NCI-H2107 treated with DMSO at 0.1 percent for 48 hours (cell line): Measurements from ENCODE around the gene MET.
"Not testable (repeated sequence)": the region's sequence is repeated elsewhere in the genome, so short reads cannot be mapped to it uniquely, and the experiment has no call there.

Source experiments
- DNase-seq: peaks from one replicate; lab custom pipeline; 2025; ENCODE audit not compliant: unreplicated experiment; lab: John Stamatoyannopoulos, UW

MET gene

DNA sequence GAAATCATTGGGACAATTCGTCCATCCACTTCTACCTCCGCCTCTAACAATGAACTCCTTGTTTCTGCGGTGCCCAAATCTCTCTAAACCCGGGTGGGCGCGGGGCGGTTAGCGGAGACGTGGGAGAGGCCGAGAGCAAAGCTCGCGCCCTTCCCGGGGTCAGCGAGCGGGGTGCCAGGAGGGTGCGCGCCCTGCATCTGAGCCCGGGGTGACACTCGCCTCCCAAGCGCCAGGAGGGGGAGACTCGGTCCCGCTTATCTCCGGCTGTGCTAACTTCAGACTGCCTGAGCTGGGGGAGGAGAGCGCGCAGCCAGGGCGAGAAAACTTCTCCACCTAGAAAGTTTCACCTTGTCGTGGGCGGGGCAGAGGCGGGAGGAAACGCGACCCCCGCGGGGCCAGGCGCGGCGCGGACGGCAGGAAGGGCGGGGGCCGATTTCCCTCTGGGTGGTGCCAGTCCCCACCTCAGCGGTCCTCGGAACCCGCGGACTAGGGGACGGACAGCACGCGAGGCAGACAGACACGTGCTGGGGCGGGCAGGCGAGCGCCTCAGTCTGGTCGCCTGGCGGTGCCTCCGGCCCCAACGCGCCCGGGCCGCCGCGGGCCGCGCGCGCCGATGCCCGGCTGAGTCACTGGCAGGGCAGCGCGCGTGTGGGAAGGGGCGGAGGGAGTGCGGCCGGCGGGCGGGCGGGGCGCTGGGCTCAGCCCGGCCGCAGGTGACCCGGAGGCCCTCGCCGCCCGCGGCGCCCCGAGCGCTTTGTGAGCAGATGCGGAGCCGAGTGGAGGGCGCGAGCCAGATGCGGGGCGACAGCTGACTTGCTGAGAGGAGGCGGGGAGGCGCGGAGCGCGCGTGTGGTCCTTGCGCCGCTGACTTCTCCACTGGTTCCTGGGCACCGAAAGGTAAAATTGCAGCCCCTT lies at the start of gene MET:
Gene MET (plus strand): TSS at position 516 of the 915 bp plus-strand sequence. CDS start 26,889 bp downstream, outside the sequence.
- peak; percentile 47 for DNase-seq

DNA sequence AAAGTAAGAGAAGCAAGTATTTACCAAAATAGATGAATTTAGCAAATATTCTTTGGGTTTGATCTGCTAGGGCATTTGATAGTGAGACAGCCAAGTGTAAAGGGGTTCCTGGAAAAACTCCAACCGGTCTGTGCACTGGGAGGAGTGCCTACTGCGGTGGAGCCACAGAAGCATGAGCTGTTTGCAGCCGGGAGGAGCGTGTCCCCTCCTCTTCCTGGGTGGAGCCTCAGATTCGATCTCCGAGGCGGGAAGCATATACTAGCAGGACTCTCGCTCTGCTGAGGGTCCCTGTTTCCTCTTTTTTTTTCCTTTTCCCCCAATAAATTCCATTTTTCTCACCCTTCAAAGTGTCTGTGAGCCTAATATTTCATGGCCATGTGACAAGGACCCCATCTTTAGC lies 45.1 kb upstream of the MET start:
- no peak for DNase-seq

DNA sequence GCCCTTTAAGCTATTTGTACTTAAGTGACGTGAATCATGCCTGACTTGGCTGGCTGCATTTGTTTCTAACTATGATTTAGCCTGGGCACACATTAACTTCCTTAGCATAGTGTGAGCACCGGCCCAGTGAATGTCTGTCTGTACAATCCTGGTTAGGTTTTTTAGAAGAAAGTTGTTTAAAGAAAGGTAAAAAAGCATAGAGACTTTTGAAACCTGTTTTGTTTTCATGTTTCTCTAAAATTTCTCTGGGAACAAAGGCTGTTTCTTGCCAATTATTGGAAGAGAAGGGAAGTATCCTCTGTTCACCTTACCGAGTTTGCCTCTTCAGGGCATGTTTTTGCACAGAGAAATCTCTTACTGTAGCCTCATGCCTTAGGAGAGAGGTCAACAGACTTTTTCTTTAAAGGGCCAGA lies 42.9 kb upstream of the MET start:
- no peak for DNase-seq

DNA sequence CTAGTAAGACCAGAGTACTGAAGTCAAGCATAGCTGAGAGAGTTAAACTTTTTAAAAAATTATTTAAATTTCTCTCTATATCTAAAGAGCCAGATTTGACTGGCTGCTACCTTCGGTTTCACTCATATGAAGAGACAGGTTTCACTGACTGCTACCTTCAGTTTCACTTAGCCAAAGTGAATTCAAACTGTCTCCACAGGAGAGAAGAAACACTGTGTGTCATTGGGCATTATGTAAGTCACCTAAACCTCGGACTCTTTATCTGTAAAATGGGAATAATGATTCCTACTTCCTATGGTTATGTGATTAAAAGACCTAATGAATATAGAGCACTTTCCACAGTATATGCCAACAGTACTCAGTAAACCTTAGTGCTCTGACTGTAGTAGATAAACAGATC lies 41.6 kb upstream of the MET start:
- DNase-seq: no peak

DNA sequence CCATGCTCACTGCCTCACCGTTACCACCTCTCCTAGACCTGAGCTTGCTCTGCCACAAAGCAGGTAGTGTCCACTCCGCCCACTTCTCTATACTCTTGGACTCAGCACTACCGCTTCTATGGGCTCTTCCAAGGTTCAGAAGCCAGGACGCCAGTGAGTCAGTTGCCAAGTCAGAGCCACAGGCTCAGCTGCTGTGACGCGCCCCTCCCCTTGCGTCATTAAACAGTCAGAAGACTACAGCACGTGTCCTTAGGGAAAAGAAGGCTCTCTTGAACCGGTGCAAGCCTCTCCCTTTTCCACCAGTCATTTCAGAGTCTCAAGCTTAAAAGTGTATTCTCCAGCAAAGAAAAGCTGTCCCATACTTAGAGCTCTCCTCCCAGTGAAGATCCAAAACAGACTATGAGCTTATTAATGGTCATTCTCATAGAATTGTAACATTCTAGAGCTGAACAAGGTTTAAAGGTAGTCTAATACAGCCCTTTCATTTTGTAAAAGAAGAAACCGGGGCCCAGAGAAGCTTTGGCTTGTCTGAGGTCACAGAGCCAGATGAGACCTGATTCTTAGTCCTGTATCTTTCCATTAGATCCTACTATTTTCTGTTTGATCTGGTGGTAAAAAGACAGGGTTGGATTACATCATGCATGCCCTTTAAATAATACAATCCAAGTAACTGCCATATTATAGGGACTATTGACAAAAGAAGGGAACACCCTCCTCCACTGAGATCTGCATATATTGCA lies 40.9 kb upstream of the MET start:
- peak; percentile 38 for DNase-seq

DNA sequence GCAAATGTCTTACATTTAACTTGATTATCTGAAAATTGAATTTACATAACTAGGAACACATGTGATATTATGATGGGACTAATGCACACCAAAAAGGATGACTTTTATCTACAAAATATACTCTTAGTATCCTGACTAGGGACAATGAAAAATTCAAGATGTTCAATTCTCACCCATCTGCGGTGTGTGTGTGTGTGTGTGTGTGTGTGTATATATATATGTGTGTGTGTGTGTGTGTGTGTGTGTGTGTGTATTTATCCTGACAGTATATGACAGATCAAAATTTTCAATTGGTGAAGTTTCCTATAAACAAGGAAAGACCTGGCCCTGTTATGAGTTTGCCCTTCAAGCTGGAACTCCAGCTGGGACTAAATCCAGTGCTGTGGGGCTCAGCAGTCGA lies 40.3 kb upstream of the MET start:
- DNase-seq: no peak

DNA sequence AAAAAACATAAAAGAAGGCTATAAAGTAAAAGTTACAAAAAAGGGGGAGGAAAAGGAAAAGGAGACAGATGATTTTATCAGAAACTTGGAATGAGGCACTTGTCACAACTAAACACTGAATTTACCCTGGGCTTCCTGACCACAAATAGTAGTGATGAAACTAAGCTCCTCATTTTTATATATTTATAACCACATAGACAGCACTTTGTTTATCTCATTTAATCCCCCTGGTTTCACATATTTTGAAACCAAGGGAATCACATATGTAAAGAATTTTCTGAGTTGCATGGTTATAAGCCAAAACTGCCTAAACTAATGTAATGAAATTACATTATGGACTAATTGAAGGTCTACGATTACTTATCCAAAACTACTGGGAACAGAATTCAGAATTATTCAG lies 39.6 kb upstream of the MET start:
- no peak for DNase-seq

DNA sequence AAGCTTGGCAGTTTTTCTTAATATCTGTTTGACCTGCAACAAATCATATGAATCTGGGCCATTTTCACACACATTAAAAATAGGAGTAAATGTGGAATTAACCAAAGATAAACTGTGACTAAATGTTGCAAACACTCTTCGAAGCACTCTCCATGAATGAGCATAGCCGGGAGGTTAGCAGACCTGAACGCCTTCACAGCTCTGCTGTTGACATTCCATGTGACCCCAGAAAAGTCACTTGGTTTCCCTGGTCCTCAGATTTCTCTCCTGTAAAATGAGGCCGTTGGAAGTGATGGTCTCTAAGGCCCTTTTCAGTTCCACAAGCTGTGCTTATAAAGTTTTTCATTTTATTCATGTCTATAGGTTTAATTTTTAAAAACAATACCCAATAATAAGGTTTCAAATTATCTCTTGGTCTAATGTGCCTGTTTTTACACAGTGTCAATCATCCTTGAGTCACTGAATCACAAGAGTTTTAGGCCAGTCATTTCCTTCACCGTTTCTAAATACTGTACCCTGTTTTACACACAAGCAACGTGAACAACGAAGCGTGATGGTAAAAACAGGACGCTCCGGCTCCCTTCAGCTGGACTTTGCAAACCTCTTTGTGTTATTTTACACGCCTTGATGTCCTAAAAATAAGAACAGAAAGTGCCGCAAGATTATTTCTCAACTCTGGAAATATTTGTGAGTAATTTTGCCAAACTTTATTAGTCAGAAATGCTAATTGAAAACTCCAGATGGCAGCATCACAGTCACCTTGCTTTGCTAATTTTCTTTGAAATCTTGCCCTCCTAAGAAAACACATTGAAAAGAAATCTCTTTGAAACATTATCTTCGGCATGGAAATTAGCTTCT lies 38.6 kb upstream of the MET start:
- DNase-seq: no peak

DNA sequence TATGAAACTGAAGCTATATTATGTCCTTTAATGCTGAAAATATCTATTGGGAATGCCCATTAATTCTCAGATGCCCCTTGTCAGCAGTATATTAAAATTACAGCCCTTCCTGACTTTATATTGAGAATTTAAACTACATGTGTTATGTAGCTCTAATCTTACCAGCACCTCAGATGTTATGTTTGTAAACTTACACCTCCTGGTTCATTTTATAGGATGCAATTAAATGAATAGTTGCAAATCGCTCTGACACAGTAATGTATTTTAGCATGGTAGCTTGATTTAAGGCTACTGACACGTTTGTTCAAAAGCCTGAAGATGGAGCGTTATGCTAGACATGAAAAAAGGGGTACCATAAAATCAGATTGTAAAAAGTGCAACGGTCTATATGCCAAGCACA lies 35.0 kb upstream of the MET start:
- DNase-seq: no peak

DNA sequence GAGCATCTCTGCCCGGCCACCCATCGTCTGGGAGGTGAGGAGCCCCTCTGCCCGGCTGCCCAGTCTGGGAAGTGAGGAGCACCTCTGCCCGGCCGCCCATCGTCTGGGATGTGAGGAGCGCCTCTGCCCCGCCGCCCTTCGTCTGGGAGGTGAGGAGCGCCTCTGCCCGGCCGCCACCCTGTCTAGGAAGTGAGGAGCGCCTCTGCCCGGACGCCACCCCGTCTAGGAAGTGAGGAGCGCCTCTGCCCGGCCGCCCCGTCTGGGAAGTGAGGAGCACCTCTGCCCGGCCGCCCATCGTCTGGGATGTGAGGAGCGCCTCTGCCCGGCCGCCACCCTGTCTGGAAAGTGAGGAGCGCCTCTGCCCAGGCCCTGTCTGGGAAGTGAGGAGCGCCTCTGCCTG lies 33.4 kb upstream of the MET start:
- DNase-seq: not testable (repeated sequence)

DNA sequence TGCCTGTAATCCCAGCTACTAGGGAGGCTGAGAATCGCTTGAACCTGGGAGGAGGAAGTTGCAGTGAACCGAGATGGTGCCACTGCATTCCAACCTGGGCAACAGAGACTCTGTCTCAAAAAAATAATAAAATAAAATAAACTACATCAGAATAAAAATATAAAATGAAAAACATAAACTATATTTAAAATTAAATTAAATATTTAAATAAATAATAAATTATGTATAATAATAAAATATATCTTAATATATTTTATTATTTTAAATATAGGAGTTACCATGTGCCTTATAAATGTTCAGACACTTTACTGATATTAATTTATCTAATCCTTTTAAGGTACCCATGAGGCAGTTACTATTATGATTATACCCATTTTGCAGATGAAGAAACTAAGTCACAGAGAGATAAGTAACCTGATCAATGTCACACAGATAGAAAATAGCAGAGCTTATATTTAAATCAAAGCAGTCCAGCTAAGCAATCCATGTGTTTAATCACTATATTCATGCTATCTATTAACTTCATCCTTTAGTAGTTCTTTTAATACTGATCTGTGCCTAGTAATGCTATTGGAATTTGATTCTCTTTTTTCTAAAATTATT lies 30.3 kb upstream of the MET start:
- no peak for DNase-seq

DNA sequence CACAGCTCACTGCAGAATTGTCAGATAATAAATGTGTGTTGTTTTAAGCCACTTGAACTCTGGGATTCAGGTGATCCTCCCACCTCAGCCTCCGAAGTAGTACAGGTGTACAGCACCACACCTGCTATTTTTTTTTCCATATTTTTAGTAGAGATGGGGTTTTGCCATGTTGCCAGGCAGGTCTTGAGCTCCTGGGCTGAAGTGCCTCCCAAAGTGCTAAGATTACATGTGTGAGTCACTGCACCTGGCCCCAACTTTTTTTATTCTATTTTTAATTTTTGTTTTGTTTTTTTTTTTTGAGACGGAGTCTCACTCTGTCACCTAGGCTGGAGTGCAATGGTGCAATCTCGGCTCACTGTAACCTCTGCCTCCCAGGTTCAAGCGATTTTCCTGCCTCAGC lies 28.8 kb upstream of the MET start:
- DNase-seq: not testable (repeated sequence)

DNA sequence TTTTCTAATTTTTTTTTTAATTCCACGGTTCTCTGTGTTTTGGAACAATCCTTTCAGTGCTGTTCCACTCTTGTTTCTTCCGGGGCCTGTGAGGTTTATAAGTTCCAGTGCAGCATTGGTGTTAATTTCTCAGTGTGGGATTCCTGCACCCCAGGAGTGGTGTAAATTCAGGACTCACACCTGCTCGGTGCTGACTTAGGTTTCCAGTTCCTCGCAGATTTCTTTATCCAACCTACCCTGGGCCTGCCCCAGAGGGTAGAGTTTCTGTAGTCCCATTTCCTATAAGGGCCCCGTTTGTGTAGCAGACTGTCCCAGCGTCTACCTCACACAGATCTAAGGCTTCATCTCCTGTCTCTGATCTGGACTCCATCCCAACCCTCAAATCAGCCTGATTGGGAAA lies 27.4 kb upstream of the MET start:
- no peak for DNase-seq

DNA sequence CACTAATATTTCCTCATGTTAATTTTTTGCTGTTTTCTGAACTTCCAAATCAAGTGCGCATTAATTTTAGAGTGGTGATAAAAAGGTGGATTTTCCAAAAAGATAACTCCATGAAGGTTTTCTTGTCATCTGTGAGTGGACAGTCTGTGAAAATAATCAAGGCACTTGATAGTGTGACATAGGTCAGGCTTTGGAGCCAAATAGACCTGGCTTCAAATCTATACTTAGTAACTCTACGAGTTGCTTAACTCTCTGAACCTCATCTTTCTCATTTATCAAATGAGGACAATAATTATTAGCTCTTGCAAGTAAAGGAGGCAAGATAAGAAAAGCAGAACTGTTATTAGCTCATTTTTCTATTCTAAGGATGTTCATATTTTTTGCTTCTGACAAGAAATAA lies 24.7 kb upstream of the MET start:
- DNase-seq: no peak

DNA sequence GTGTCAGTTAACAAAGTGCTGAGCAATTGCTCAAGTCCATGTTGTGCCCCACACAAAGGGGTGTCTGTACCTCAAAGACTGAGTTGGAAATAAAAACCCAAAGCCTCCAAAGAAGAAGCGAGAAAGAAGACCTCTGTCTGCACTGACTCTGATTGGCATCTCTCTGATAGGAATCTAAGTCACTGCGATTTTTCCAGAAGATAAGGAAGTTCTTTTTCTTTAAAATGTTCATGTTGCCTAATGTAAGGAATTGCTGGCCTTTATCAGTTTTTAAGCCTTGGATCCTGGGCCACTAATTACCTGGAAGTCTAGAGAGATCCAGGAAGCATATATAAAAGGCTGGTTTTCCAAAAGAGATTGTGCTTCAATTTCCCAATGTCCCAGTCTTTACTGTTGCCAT lies 24.1 kb upstream of the MET start:
- no peak for DNase-seq

DNA sequence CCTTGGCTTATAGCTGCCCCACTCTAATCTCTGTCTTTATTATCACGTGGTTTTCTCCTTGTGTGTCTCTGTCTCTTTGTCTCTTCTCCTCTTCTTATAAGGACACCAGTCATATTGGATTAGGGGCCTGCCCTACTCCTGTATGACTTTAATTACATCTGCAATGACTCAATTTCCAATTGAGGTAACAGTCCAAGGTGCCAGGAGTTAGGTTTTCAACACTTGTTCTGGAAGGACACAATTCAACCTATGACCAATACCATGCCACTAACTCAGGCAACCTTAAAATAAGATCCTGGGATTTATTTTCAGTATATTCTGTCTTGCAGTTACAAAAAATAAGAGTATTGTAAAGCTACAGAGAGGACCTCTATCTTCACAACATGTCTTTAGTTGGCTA lies 21.6 kb upstream of the MET start:
- DNase-seq: no peak

DNA sequence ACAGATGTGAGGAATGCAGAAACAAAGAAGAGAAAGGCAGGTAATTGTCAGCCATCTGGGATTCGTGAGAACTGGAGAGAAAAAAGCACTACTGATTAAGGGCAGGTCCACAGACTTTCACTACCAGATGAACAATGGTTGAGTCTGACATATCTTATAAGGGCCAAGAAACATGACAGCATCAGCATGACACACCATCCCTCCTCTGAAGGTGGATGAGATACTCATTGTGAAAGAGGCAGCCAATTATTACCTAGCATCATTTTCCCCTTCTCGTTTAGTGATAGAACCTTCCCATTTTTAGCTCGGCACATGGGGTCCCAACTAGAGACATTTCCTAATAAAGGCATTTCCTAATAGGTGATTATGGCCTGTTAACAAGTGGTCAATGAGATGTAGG lies 19.2 kb upstream of the MET start:
- DNase-seq: no peak

DNA sequence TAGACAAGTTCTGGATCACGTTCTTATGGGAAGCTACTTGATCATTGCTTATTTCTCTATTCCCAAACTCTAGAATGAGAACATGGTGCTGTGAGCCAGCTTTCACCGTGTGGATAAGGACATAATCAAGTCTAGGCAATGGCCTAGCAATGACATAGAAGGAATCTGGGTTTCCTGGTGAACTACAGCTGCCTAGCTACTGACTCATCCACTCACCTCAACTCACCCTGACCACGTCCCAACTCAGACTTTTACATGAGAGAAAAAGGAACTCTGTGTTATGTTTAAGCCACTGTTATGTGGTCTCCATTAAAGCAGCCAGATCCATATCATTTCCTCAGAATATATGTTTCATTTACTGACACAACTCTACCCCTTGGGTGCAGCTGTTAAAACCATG lies 18.8 kb upstream of the MET start:
- no peak for DNase-seq

DNA sequence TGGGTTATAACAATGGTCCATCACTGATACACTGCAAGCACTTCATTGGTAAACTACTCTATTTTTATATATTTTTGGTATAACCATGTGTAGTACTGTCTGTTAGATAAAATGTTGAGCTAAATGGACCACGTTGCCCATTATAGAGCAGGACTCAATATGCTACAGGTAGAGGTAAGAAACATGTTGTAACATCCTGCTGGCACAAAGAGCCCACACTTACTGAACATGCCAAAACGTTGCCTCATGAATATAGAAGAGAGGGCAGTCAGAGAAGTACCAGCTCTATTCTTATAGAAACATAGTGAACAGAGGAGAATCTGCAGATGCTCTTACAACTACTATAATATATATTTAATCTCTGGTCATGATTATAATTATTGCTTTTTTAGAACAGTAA lies 18.4 kb upstream of the MET start:
- DNase-seq: no peak

DNA sequence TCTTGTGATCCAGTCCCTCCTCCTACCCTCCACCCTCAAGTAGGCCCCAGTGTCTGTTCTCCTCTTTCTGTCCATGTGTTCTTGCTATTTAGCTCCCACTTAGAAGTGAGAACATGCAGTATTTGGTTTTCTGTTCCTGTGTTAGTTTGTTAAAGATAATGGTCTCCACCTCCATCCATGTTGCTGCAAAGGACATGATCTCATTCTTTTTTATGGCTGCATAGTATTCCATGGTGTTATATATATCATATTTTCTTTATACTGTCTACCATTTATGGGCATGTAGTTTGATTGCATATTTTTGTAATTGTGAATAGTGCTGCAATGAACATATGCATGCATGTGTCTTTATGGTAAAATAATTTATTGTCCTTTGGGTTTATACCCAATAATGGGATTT lies 12.7 kb upstream of the MET start:
- DNase-seq: not testable (repeated sequence)

DNA sequence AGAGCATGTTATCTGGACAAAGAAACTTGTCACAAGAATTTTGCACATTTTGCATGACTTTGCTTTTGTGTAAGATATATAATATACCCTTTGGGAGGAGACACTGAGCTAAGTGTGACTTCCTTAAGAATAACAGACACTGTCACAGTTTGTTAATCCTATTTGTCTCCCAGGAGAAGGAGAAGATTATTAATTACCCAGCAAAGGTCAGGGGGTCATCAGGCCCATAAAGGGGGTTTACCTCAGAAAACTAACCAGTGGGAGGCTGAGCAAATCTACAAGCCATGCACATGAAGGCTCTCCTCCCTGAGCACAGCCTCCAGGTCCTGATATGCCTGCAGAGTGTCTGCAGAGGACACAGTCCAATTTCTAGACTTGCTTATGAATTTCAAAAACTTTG lies 10.1 kb upstream of the MET start:
- no peak for DNase-seq
